ENCODE data around the gene TRNAU1AP.
"Not testable (repeated sequence)": the region's sequence is repeated elsewhere in the genome, so short reads cannot be mapped to it uniquely, and the experiment has no call there.

DNA sequence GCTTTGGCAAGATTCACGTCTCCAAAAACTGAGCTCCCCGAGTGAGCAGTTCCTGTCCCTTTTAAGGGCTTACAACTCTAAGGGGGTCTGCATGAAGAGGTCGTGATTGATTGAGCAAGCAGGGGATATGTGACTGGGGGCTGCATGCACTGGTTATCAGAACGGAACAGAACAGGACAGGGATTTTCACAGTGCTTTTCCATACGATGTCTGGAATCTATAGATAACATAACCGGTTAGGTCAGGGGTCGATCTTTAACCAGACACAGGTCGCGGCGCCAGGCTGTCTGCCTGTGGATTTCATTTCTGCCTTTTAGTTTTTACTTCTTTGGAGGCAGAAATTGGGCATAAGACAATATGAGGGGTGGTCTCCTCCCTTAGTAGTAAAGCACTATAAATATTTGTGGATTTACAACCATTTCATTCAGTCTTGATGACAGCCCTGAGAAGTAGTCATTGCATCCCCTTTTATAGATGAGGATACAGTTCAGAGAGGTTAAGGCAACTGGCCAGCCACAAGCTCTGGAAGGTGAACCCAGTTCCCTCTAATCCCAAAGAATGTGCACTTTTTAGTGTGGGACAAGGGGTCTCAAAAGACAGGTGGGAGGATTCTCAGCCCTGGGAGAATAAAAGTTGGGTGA is 27.8 kb upstream of the TRNAU1AP start:
- TF ChIP-seq, protein P1, sequence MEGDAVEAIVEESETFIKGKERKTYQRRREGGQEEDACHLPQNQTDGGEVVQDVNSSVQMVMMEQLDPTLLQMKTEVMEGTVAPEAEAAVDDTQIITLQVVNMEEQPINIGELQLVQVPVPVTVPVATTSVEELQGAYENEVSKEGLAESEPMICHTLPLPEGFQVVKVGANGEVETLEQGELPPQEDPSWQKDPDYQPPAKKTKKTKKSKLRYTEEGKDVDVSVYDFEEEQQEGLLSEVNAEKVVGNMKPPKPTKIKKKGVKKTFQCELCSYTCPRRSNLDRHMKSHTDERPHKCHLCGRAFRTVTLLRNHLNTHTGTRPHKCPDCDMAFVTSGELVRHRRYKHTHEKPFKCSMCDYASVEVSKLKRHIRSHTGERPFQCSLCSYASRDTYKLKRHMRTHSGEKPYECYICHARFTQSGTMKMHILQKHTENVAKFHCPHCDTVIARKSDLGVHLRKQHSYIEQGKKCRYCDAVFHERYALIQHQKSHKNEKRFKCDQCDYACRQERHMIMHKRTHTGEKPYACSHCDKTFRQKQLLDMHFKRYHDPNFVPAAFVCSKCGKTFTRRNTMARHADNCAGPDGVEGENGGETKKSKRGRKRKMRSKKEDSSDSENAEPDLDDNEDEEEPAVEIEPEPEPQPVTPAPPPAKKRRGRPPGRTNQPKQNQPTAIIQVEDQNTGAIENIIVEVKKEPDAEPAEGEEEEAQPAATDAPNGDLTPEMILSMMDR (IDR thresholded peaks at IDR 0.05), result not testable (repeated sequence)
- not testable (repeated sequence) for TF ChIP-seq POLR2A (IDR thresholded peaks at IDR 0.05)
